GM18861 (cell line): ENCODE data around the gene NAA16.

Source experiments
- ATAC-seq: cut with Tn5 transposase; IDR thresholded peaks from one replicate; pipeline ENCODE4 v1.9.1; 2021; ENCODE audit not compliant: unreplicated experiment

Gene NAA16

DNA sequence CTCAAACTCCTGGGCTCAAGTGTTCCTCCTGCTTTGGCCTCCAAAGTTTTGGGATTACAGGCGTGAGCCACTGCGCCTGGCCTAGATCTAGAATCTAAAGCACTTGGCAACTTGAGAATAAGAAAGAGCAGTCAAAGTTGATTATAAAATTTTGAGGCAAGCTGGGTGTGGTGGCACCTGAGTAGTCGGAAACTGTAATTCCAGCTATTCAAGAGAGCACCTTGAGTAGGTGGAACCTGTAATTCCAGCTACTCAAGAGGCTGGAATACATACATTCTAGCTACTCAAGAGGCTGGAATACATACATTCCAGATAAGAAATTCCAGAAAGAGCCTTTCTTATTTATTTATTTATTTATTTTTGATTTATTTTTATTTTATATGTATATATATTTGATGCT is 8.3 kb upstream of the NAA16 start:
- no peak for ATAC-seq

- no peak for ATAC-seq
Measured at GRCh38 chr13:41304551-41304950, 6.5 kb upstream of the NAA16 start.

- no peak for ATAC-seq
Measured at GRCh38 chr13:41306271-41307145, 4.6 kb upstream of the NAA16 start.

GRCh38 chr13:41307884-41308640 is 3.0 kb upstream of the NAA16 start:
- ATAC-seq, result no peak

GRCh38 chr13:41311406-41312175 is 524 bp downstream of the NAA16 start:
- ATAC-seq, result peak; percentile 29

- peak; percentile 19 for ATAC-seq
Measured at GRCh38 chr13:41312176-41312500, 1.1 kb downstream of the NAA16 start.

DNA sequence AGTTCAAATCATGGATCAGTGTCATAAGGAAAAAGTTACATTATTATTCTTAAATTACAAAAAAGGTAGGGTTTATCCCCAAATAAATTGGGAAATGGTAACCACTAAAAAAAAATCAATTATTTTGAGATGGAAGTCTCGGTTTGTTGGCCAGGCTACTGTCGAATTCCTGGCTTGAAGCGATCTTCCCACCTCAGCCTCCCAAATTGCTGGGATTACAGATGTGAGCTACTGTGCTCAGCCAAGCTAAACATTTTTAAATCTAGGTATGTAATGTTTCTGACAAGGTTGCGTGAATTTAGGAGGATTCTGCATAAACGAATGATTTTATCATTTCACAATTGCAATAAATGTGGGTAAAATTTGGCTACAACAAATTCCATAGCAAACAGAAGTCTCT is 2.0 kb downstream of the NAA16 start:
- no peak for ATAC-seq

DNA sequence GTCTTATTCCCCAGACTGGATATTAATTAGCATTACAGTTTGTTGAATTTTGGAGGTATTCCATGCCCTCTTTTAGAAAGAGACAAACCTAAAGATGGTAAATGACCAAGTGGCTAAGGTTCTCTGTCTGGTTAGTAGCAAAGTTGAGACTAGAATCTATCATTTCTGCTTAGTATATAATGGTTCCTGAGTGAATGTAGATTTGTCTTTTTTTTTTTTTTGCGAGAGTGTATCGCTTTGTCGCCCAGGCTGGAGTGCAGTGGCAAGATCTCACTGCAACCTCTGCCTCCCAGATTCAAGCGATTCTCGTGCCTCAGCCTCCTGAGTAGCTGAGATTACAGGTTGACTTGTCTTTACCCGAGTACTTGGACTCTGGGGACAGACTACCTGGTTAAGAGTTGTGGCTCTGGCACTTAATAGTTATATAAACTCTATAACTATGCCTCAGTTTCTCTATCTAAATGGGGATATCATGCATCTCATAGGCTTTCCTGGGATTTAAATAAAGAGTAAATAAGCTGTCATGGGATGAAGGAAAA is 2.7 kb downstream of the NAA16 start:
- ATAC-seq, result no peak

- no peak for ATAC-seq
Measured at GRCh38 chr13:41315443-41316047, 4.5 kb downstream of the NAA16 start.

GRCh38 chr13:41317243-41317642 is 6.2 kb downstream of the NAA16 start:
- no peak for ATAC-seq

GRCh38 chr13:41325752-41326151 is 14.7 kb downstream of the NAA16 start:
- ATAC-seq, result no peak

DNA sequence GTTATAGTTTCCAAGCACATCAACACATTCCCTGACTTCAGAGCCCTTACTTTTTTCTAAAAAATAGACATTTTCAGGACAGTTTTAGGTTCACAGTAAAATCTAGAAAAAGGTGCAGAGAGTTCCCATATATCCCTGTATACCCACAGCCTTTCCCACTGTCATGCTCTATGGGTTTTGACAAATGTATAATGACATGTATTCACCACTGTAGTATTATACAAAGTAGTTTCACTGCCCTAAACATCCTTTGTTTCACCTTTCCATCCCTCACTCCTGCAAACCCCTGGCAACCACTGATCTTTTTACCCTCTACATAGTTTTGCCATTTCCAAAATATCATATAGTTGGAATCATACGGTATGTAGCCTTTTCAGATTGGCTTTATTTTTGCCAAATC is 15.6 kb downstream of the NAA16 start:
- peak; percentile 65 for ATAC-seq

GRCh38 chr13:41327994-41328790 is 17.1 kb downstream of the NAA16 start:
- no peak for ATAC-seq

GRCh38 chr13:41332829-41333228 is 21.8 kb downstream of the NAA16 start:
- no peak for ATAC-seq

GRCh38 chr13:41334810-41335209 is 23.7 kb downstream of the NAA16 start:
- ATAC-seq, result no peak

DNA sequence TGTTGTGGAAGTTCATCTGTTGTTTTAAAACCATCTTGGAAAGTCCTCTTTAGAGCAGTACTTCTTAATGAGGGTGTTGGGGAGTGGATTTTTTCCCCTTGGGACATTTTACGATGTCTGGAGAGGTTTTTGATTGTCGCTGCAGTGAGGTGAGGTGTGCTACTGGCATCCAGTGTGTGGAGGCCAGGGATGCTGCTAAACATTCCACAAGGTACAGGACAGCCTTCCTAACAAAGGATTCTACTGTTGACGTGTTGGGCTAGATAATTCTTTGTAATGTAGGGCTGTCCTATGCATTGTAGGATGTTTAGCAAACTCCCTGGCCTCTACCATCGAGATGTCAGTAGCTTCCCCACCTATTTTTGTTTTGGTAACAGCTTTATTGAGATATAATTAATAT is 33.3 kb downstream of the NAA16 start:
- ATAC-seq, result no peak

- ATAC-seq, result no peak
Measured at GRCh38 chr13:41345165-41345913, 34.3 kb downstream of the NAA16 start.

DNA sequence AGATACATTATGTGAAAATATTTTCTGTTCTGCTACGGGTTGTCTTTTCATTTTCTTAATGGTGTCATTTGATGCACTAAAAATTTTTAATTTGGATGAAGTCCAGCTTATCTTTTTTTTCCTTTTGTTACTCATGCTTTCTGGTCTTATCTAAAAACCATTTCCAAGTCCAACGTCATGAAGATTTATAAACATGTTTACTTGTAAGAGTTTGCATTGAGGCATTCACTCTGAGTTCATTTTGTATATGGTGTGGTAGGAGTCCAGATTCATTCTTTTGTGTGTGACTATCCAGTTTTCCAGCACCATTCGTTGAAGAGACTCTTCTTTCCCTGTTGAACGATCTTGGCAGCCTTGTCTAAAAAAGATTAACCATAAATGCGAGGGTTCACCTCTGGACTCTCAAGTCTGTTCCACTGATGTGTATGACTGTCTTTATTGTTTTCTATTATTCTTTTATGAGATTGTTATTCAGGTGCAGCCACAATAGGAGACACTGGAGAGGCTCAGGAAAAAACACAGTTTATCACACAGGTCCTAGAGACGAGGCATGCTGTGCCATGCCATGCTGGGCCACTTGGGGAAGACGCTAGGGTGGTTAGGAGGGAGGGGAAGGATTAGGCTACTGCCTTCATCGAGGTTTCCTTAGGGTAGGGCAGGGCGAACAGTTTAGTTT is 35.0 kb downstream of the NAA16 start:
- ATAC-seq, result no peak
